SU-DHL-6 (cell line): Measurements from ENCODE around the gene NFAT5.
A peak's percentile ranks its signal among the peaks of the same experiment; 100 is the strongest.
"Not testable (repeated sequence)": the region's sequence is repeated elsewhere in the genome, so short reads cannot be mapped to it uniquely, and the experiment has no call there.

Experiments used
- H2AFZ ChIP-seq: fragments of 200-600 bp; sonication (generic); 2 replicates; pipeline ENCODE4 v1.6.1; 2014; ENCODE audit warnings: low read depth, mild to moderate bottlenecking, moderate library complexity, mixed read lengths, antibody characterized with exemption, low read length; ENCODE audit not compliant: severe bottlenecking
- H3F3A ChIP-seq: fragments of 200-600 bp; shearing (Covaris generic); 2 replicates; pipeline ENCODE4 v1.6.0; 2016; ENCODE audit warnings: antibody characterized with exemption, mild to moderate bottlenecking; ENCODE audit not compliant: insufficient read depth
- H3K27ac ChIP-seq: fragments of 200-600 bp; sonication (generic); 2 replicates; pipeline ENCODE4 v1.5.1; 2016; ENCODE audit warnings: low read depth, mild to moderate bottlenecking, low read length, moderate library complexity, mixed read lengths
- H3K27me3 ChIP-seq: fragments of 200-600 bp; sonication (generic), shearing (Covaris generic); 2 replicates; pipeline ENCODE4 v1.6.0; 2014; ENCODE audit warnings: mild to moderate bottlenecking, low read length
- H3K36me3 ChIP-seq: fragments of 200-600 bp; sonication (generic); 2 replicates; pipeline ENCODE4 v1.6.1; 2014; ENCODE audit warnings: mild to moderate bottlenecking, low read length, mixed read lengths
- H3K4me2 ChIP-seq: fragments of 300-600, 200-600 bp; shearing (Covaris generic), sonication (generic); 2 replicates; pipeline ENCODE4 v1.6.0; 2014; ENCODE audit warnings: low read length, low read depth, mild to moderate bottlenecking; ENCODE audit not compliant: poor library complexity, severe bottlenecking
- H3K4me3 ChIP-seq: fragments of 200-600 bp; sonication (generic); 2 replicates; pipeline ENCODE4 v1.5.1; 2014; ENCODE audit warnings: antibody characterized with exemption, low read length, mild to moderate bottlenecking, mixed read lengths; ENCODE audit not compliant: insufficient read depth, poor library complexity, severe bottlenecking
- H3K79me2 ChIP-seq: fragments of 200-600 bp; sonication (generic); 2 replicates; pipeline ENCODE4 v1.6.1; 2014; ENCODE audit warnings: mild to moderate bottlenecking, low read length, moderate library complexity; ENCODE audit not compliant: insufficient read depth
- H3K9ac ChIP-seq: fragments of 200-600 bp; sonication (generic); 2 replicates; pipeline ENCODE4 v1.7.0; 2014; ENCODE audit warnings: mild to moderate bottlenecking, low read length
- H3K9me2 ChIP-seq: fragments of 200-600 bp; sonication (generic); replicated peaks from 2 replicates; pipeline ENCODE4 v1.6.1; 2014; ENCODE audit warnings: low read length; ENCODE audit not compliant: insufficient read depth
- H3K9me3 ChIP-seq: fragments of 200-600 bp; sonication (generic); 2 replicates; pipeline ENCODE4 v1.6.1; 2014; ENCODE audit warnings: low read length, mixed read lengths; ENCODE audit not compliant: insufficient read depth
- H4K20me1 ChIP-seq: fragments of 200-600 bp; sonication (generic); 2 replicates; pipeline ENCODE4 v1.6.1; 2014; ENCODE audit warnings: low read depth, mild to moderate bottlenecking, antibody characterized with exemption, low read length, moderate library complexity, mixed read lengths
- EZH2phosphoT487 ChIP-seq: fragments of 200-600 bp; sonication (generic), shearing (Covaris generic); conservative IDR thresholded peaks from 2 replicates; pipeline ENCODE4 v1.6.1; 2018; ENCODE audit warnings: mild to moderate bottlenecking, antibody characterized with exemption, low read length, moderate library complexity, mixed read lengths
- TF ChIP-seq, protein P1 (sequence below): fragments of 200-600 bp; sonication (generic); IDR thresholded peaks from one replicate; pipeline ENCODE4 v1.5.1; 2017; ENCODE audit warnings: antibody characterized with exemption, mild to moderate bottlenecking, low read length, moderate library complexity; ENCODE audit not compliant: insufficient read depth, poor library complexity, severe bottlenecking

The NFAT5 gene

DNA sequence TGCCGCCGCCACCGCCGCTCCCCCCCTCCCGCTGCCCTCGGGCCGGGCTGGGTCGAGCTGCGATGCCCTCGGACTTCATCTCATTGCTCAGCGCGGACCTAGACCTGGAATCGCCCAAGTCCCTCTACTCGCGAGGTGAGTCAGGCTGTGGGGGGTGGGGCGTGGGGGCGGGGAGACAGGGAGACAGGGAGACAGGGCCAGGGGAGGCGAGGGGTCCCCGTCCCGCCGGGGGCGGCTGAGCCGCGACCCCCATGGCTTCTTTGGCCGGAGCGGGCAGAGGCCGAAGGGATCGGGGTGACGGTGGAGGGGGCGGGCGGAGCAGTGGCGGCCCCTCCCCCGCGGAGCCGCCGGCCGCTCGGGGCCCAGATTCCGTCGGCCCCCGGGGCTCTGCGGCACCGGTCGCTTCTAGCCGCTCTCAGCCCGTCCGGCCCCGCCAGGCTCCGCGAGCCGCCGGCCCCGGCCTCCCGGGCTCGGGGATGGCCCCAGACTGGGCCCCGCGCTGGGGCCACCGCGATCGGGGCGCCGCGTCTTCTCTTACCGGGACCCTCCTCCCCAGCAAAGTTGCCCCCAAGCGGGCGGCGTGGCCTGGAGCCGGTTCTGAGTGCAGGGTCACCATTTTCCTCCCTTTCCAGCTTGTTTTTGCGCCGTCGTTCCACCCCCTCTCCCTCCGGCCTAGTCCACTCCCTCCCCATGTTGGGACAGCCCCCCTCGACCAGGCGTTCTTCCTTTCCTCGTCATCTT lies 644 bp downstream of the NFAT5 start:
- Histone ChIP-seq H3K9ac (peak overlapping the region; percentile 90), H3K79me2 (peaks cover 35% of the 10 kb centered on the region), H3K27ac (peak overlapping the region; percentile 68), H3K9me2 (no peaks in the 10 kb centered on the region), H3K4me3 (peak overlapping the region; percentile 100), H3K27me3 (no peaks in the 10 kb centered on the region), H3K36me3 (no peaks in the 10 kb centered on the region), H3K9me3 (no peaks in the 10 kb centered on the region), H2AFZ (peak overlapping the region; percentile 85), H3K4me2 (peak overlapping the region; percentile 74), H3F3A (no peaks in the 10 kb centered on the region; the same call in 1 of the 2 replicates), H4K20me1 (no peaks in the 10 kb centered on the region)
- TF ChIP-seq, protein P1, sequence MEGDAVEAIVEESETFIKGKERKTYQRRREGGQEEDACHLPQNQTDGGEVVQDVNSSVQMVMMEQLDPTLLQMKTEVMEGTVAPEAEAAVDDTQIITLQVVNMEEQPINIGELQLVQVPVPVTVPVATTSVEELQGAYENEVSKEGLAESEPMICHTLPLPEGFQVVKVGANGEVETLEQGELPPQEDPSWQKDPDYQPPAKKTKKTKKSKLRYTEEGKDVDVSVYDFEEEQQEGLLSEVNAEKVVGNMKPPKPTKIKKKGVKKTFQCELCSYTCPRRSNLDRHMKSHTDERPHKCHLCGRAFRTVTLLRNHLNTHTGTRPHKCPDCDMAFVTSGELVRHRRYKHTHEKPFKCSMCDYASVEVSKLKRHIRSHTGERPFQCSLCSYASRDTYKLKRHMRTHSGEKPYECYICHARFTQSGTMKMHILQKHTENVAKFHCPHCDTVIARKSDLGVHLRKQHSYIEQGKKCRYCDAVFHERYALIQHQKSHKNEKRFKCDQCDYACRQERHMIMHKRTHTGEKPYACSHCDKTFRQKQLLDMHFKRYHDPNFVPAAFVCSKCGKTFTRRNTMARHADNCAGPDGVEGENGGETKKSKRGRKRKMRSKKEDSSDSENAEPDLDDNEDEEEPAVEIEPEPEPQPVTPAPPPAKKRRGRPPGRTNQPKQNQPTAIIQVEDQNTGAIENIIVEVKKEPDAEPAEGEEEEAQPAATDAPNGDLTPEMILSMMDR, result no peak
- TF ChIP-seq EZH2phosphoT487, result no peak

DNA sequence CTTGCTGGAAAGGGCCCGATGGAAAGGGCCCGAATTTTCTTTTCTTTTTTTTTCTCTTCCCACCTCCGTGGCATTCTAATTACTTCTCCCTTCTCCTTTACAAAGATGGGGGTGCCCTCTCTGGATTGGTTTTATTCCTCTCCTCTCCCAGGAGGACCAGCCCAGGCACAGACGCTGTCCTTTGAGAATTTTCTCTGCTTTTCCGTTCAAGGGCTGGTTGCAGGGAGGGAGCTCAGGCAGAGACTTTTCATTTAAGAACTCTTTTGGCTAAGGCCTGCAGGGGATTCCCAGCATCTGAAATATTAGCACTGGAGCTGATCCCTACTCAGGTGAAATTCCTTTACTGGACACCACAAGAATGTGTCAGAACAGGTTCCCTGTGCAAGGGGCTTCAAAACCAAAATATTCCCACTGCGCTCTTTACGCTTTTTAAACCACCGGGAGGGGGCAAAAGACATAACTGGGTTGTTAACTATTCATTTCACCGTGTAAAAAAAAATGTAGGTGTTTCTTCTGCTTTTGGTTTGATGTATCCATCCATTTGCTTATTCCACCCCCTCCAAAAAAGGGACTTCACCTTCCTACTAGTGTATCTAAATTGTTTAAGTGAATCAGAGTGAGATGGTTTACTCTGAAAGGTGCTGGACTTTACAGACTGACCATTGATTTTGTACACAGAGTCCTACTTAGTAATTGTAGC lies 1.4 kb downstream of the NFAT5 start:
- H3K4me2 ChIP-seq, result peak overlapping the region; percentile 74
- H3K4me3 ChIP-seq, result peak overlapping the region; percentile 100
- no peaks in the 10 kb centered on the region for H3K9me2 ChIP-seq
- no peaks in the 10 kb centered on the region for H4K20me1 ChIP-seq
- H3K36me3 ChIP-seq, result no peaks in the 10 kb centered on the region
- no peaks in the 10 kb centered on the region for H3K9me3 ChIP-seq
- peak overlapping the region; percentile 90 for H3K9ac ChIP-seq
- H2AFZ ChIP-seq, result peak overlapping the region; percentile 85
- peaks cover 36% of the 10 kb centered on the region for H3K79me2 ChIP-seq
- H3K27ac ChIP-seq, result peak overlapping the region; percentile 68
- no peaks in the 10 kb centered on the region for H3K27me3 ChIP-seq
- no peaks in the 10 kb centered on the region; the same call in 1 of the 2 replicates for H3F3A ChIP-seq
- TF ChIP-seq EZH2phosphoT487, result no peak
- TF ChIP-seq, protein P1, result peak; percentile 22

DNA sequence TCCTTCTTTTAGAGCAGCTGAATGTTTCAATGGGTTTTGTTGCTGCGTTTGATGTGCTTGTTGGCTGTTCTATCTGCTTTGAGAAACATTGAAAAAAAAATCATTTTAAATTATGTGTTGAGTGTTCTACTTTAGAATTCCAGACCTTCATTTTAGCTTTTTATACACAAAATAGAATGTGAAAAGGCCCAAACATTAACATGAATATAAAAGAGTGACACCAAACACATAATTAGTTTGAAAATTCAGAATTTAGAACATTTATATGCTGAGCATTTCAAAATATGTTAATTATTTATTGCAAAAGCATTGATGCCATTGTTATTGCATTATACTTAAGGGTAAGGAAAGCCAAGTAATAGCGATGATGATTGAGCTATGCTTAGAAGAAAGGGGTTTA lies 2.9 kb downstream of the NFAT5 start:
- Histone ChIP-seq H3K79me2 (peaks cover 42% of the 10 kb centered on the region), H3K4me3 (no peak overlapping the region), H3K9ac (no peak overlapping the region), H4K20me1 (0 out of 2 replicates have a peak, but pooled peaks cover 6% of the 10 kb centered on the region), H3K36me3 (no peaks in the 10 kb centered on the region), H3F3A (no peaks in the 10 kb centered on the region; the same call in 1 of the 2 replicates), H3K27ac (no peak overlapping the region), H3K4me2 (peak overlapping the region; percentile 13), H3K9me3 (no peaks in the 10 kb centered on the region), H3K9me2 (no peaks in the 10 kb centered on the region), H3K27me3 (no peaks in the 10 kb centered on the region), H2AFZ (no peak overlapping the region)
- no peak for TF ChIP-seq EZH2phosphoT487
- TF ChIP-seq, protein P1, result no peak

DNA sequence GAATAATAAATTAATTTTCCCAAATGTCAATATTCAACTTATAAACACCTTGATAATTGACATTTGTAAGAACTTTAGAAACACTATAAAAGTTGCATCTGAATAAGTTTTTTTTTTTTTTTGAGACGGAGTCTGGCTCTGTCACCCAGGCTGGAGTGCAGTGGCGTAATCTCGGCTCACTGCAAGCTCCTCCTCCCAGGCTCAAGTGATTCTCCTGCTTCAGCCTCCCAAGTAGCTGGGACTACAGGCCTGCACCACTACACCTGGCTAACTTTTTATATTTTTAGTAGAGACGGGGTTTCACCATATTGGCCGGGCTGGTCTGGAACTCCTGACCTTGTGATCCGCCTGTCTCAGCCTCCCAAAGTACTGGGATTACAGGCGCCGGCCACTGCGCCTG lies 13.0 kb downstream of the NFAT5 start:
- H3K4me2 ChIP-seq, H4K20me1 ChIP-seq: not testable (repeated sequence)

More for the DNA sequence above, 13.0 kb downstream of the NFAT5 start:
- H3K27me3 ChIP-seq, H3K9me2 ChIP-seq, H3K27ac ChIP-seq, H3K9ac ChIP-seq, H2AFZ ChIP-seq, H3F3A ChIP-seq, H3K36me3 ChIP-seq, H3K9me3 ChIP-seq, H3K4me3 ChIP-seq: not testable (repeated sequence)
- peaks cover 20% of the 10 kb centered on the region; the same call in 1 of the 2 replicates for H3K79me2 ChIP-seq
